ENCODE results near the gene TADA1.
"Not testable (repeated sequence)": the region's sequence is repeated elsewhere in the genome, so short reads cannot be mapped to it uniquely, and the experiment has no call there.

The TADA1 gene

GRCh38 chr1:166888373-166889111 lies 12.5 kb upstream of the TADA1 start:
- DNase-seq = no peak

GRCh38 chr1:166884971-166885370 lies 8.9 kb upstream of the TADA1 start:
- no peak for DNase-seq

- no peak for DNase-seq
Observed at GRCh38 chr1:166884040-166884642, 8.1 kb upstream of the TADA1 start.

GRCh38 chr1:166882893-166883292 lies 6.8 kb upstream of the TADA1 start:
- DNase-seq = peak; percentile 5

GRCh38 chr1:166878173-166878917 lies 2.3 kb upstream of the TADA1 start:
- DNase-seq = not testable (repeated sequence)

- no peak for DNase-seq
Observed at GRCh38 chr1:166876540-166876838, 425 bp upstream of the TADA1 start.

GRCh38 chr1:166875302-166875733 lies 746 bp downstream of the TADA1 start:
- DNase-seq = no peak

- no peak for DNase-seq
Observed at GRCh38 chr1:166874464-166874863, 1.6 kb downstream of the TADA1 start.

- DNase-seq = no peak
Observed at GRCh38 chr1:166870584-166870983, 5.5 kb downstream of the TADA1 start.

- DNase-seq = no peak
Observed at GRCh38 chr1:166869318-166870099, 6.6 kb downstream of the TADA1 start.

GRCh38 chr1:166868639-166869038 lies 7.4 kb downstream of the TADA1 start:
- DNase-seq = no peak

GRCh38 chr1:166865926-166866325 lies 10.1 kb downstream of the TADA1 start:
- DNase-seq = no peak

- no peak for DNase-seq
Observed at GRCh38 chr1:166859597-166859996, 16.5 kb downstream of the TADA1 start.

GRCh38 chr1:166858726-166859419 lies 17.2 kb downstream of the TADA1 start:
- DNase-seq = no peak

GRCh38 chr1:166857995-166858394 lies 18.1 kb downstream of the TADA1 start:
- DNase-seq = no peak

- no peak for DNase-seq
Observed at GRCh38 chr1:166855558-166855957, 20.5 kb downstream of the TADA1 start.

- no peak for DNase-seq
Observed at GRCh38 chr1:166852918-166853317, 23.1 kb downstream of the TADA1 start.

- DNase-seq = no peak
Observed at GRCh38 chr1:166849135-166849534, 26.9 kb downstream of the TADA1 start.

- no peak for DNase-seq
Observed at GRCh38 chr1:166848193-166848592, 27.9 kb downstream of the TADA1 start.

GRCh38 chr1:166844791-166845190 lies 31.3 kb downstream of the TADA1 start:
- DNase-seq = no peak

- DNase-seq = no peak
Observed at GRCh38 chr1:166843769-166844596, 32.1 kb downstream of the TADA1 start.

- no peak for DNase-seq
Observed at GRCh38 chr1:166843322-166843721, 32.7 kb downstream of the TADA1 start.

Measured in NCI-H2171 treated with DMSO at 0.1 percent for 48 hours (cell line).